Adipose tissue (tissue), 3 donors: ENCODE data around the gene ACYP2. TPM values are rescaled to one million over a fixed set of nuclear protein-coding genes. Genes with fewer than 3 reads are reported as not detected.

Experiments used
- H3K27ac ChIP-seq: one replicate; pipeline ENCODE4 v1.5.1; 2013; ENCODE audit warnings: low read depth, low read length
- WGBS, 3 donors: extraction: QIAGEN DNeasy Blood & Tissue Kit; methylation state at CpG; one replicate each; pipeline ENCODE4 v1.1.7; 2013; 5-methylcytosine and 5-hydroxymethylcytosine counted together
- polyA plus RNA-seq, 3 donors: library from polyadenylated mRNA; stranded (reverse); fragments of 200-250 nt; gene quantifications; one replicate each; pipeline ENCODE4 v1.2.3, GENCODE V29; 2013
- donor health status: healthy with polysubstance abuse.
- donor health status: Bipolar disorder and iron deficiency.
- donor health status: healthy.

The ACYP2 gene
- polyA plus RNA-seq, 3 donors, result 14.4 to 26.7 (median 26.1) TPM

GRCh38 chr2:54194761-54195750, 79.6 kb downstream of the ACYP2 start:
- 93 to 96% (median 94%) methylated on average over 8 of the region's 8 CpGs for WGBS, 3 donors

GRCh38 chr2:54196646-54197045, 81.2 kb downstream of the ACYP2 start:
- WGBS, 3 donors, result 89 to 95% (median 94%) methylated on average over 5 of the region's 5 CpGs

More at GRCh38 chr2:54194761-54195750, 79.6 kb downstream of the ACYP2 start:
- H3K27ac ChIP-seq, result no peak overlapping the region

GRCh38 chr2:54204476-54204875, 89.1 kb downstream of the ACYP2 start:
- no peak overlapping the region for H3K27ac ChIP-seq
- 75 to 84% (median 83%) methylated on average over 2 of the region's 2 CpGs for WGBS, 3 donors

More at GRCh38 chr2:54196646-54197045, 81.2 kb downstream of the ACYP2 start:
- H3K27ac ChIP-seq, result no peak overlapping the region

- H3K27ac ChIP-seq, result no peak overlapping the region
- WGBS, 3 donors, result 14 to 33% (median 17%) methylated on average over 2 of the region's 2 CpGs
Measured at GRCh38 chr2:54206596-54206995, 91.2 kb downstream of the ACYP2 start.

- no peak overlapping the region for H3K27ac ChIP-seq
- WGBS, 3 donors, result 32 to 43% (median 39%) methylated on average over 3 of the region's 3 CpGs
Measured at GRCh38 chr2:54207666-54208195, 92.3 kb downstream of the ACYP2 start.

- no peak overlapping the region for H3K27ac ChIP-seq
- 45 to 72% (median 45%) methylated on average over 1 of the region's 1 CpG for WGBS, 3 donors
Measured at GRCh38 chr2:54208364-54209240, 93.2 kb downstream of the ACYP2 start.

- WGBS, 3 donors, result 76 to 91% (median 77%) methylated on average over 3 of the region's 3 CpGs
- no peak overlapping the region for H3K27ac ChIP-seq
Measured at GRCh38 chr2:54209379-54209778, 94.0 kb downstream of the ACYP2 start.

GRCh38 chr2:54212456-54212855, 97.0 kb downstream of the ACYP2 start:
- WGBS, 3 donors, result 45 to 50% (median 49%) methylated on average over 1 of the region's 1 CpG
- no peak overlapping the region for H3K27ac ChIP-seq

- H3K27ac ChIP-seq, result no peak overlapping the region
- 96 to 98% (median 97%) methylated on average over 4 of the region's 4 CpGs for WGBS, 3 donors
Measured at GRCh38 chr2:54213082-54213481, 97.7 kb downstream of the ACYP2 start.

- H3K27ac ChIP-seq, result no peak overlapping the region
- 86 to 93% (median 89%) methylated on average over 2 of the region's 2 CpGs for WGBS, 3 donors
Measured at GRCh38 chr2:54224997-54225396, 109.6 kb downstream of the ACYP2 start.

GRCh38 chr2:54226260-54226659, 110.8 kb downstream of the ACYP2 start:
- H3K27ac ChIP-seq, result no peak overlapping the region
- WGBS, 3 donors, result 62 to 77% (median 74%) methylated on average over 2 of the region's 2 CpGs

GRCh38 chr2:54227798-54228197, 112.4 kb downstream of the ACYP2 start:
- H3K27ac ChIP-seq, result no peak overlapping the region

GRCh38 chr2:54228945-54229344, 113.5 kb downstream of the ACYP2 start:
- no peak overlapping the region for H3K27ac ChIP-seq
- 56 to 66% (median 66%) methylated on average over 2 of the region's 2 CpGs for WGBS, 3 donors

- no peak overlapping the region for H3K27ac ChIP-seq
- 56 to 69% (median 66%) methylated on average over 4 of the region's 4 CpGs for WGBS, 3 donors
Measured at GRCh38 chr2:54233832-54234649, 118.6 kb downstream of the ACYP2 start.

- no peak overlapping the region for H3K27ac ChIP-seq
- WGBS, 3 donors, result 96 to 98% (median 98%) methylated on average over 2 of the region's 2 CpGs
Measured at GRCh38 chr2:54237428-54237827, 122.0 kb downstream of the ACYP2 start.

GRCh38 chr2:54239427-54239826, 124.0 kb downstream of the ACYP2 start:
- no peak overlapping the region for H3K27ac ChIP-seq

GRCh38 chr2:54240515-54241469, 125.4 kb downstream of the ACYP2 start:
- 49 to 75% (median 50%) methylated on average over 5 of the region's 5 CpGs for WGBS, 3 donors
- H3K27ac ChIP-seq, result no peak overlapping the region

More at GRCh38 chr2:54239427-54239826, 124.0 kb downstream of the ACYP2 start:
- 89 to 100% (median 90%) methylated on average over 1 of the region's 1 CpG for whole genome bisulfite sequencing, 3 donors
